ENCODE results near the gene CHIC2. TPM values are rescaled to one million over a fixed set of nuclear protein-coding genes. Genes with fewer than 3 reads are reported as not detected.
A peak's percentile ranks its signal among the peaks of the same experiment; 100 is the strongest.

Gene CHIC2
- total RNA-seq, 1 experiment from 2014 or later, result 16.5 TPM

GRCh38 chr4:54065282-54066087 is 1.1 kb upstream of the CHIC2 start:
- no peak for DNase-seq
- intact Hi-C loops (cut with micrococcal nuclease; ENCODE audit: unreplicated experiment), result no loop called here
- Mint-ChIP-seq H3K36me3 (ENCODE audit: insufficient read depth, unreplicated experiment) (peaks cover 29% of the 10 kb centered on the region), H3K4me3 (ENCODE audit: low read depth, unreplicated experiment) (peak overlapping the region; percentile 75), H3K9me3 (ENCODE audit: low read depth, unreplicated experiment) (no peaks in the 10 kb centered on the region), H3K27me3 (ENCODE audit: unreplicated experiment) (no peaks in the 10 kb centered on the region), H3K27ac (ENCODE audit: unreplicated experiment) (no peak overlapping the region), H3K4me1 (ENCODE audit: low read depth, unreplicated experiment) (peaks cover 23% of the 10 kb centered on the region)
- CTCF ChIA-PET, result no interaction called here
- BruUV-seq (replicated peaks), result no TSS peak
- TF ChIP-seq CTCF (IDR thresholded peaks at IDR 0.05; ENCODE audit: unreplicated experiment), result no peak

GRCh38 chr4:54063737-54064316 is 578 bp downstream of the CHIC2 start:
- H3K27ac Mint-ChIP-seq (ENCODE audit: unreplicated experiment), result peak overlapping the region; percentile 73
- TF ChIP-seq CTCF (IDR thresholded peaks at IDR 0.05; ENCODE audit: unreplicated experiment), result no peak
- H3K9me3 Mint-ChIP-seq (ENCODE audit: low read depth, unreplicated experiment), result no peaks in the 10 kb centered on the region
- no TSS peak for BruUV-seq (replicated peaks)
- H3K27me3 Mint-ChIP-seq (ENCODE audit: unreplicated experiment), result no peaks in the 10 kb centered on the region
- H3K36me3 Mint-ChIP-seq (ENCODE audit: insufficient read depth, unreplicated experiment), result peaks cover 29% of the 10 kb centered on the region
- CTCF ChIA-PET, result no interaction called here
- intact Hi-C loops (cut with micrococcal nuclease; ENCODE audit: unreplicated experiment), result loop anchor here (5.0 kb wide), 1 partner anchor 132 kb away; no protein-coding TSS in a partner anchor
- peaks cover 31% of the 10 kb centered on the region for H3K4me1 Mint-ChIP-seq (ENCODE audit: low read depth, unreplicated experiment)
- H3K4me3 Mint-ChIP-seq (ENCODE audit: low read depth, unreplicated experiment), result peak overlapping the region; percentile 75
- DNase-seq, result peak; percentile 12

GRCh38 chr4:54063229-54063628 is 1.2 kb downstream of the CHIC2 start:
- intact Hi-C loops (cut with micrococcal nuclease; ENCODE audit: unreplicated experiment), result loop anchor here (5.0 kb wide), 1 partner anchor 131 kb away; no protein-coding TSS in a partner anchor
- CTCF ChIA-PET, result no interaction called here
- no peaks in the 10 kb centered on the region for H3K9me3 Mint-ChIP-seq (ENCODE audit: low read depth, unreplicated experiment)
- H3K4me1 Mint-ChIP-seq (ENCODE audit: low read depth, unreplicated experiment), result peaks cover 31% of the 10 kb centered on the region
- TF ChIP-seq CTCF (IDR thresholded peaks at IDR 0.05; ENCODE audit: unreplicated experiment), result no peak
- no peaks in the 10 kb centered on the region for H3K27me3 Mint-ChIP-seq (ENCODE audit: unreplicated experiment)
- peak overlapping the region; percentile 73 for H3K27ac Mint-ChIP-seq (ENCODE audit: unreplicated experiment)
- H3K36me3 Mint-ChIP-seq (ENCODE audit: insufficient read depth, unreplicated experiment), result peaks cover 29% of the 10 kb centered on the region
- H3K4me3 Mint-ChIP-seq (ENCODE audit: low read depth, unreplicated experiment), result peak overlapping the region; percentile 75
- no peak for DNase-seq
- no TSS peak for BruUV-seq (replicated peaks)

GRCh38 chr4:54062392-54062791 is 2.0 kb downstream of the CHIC2 start:
- Mint-ChIP-seq H3K27ac (ENCODE audit: unreplicated experiment) (no peak overlapping the region), H3K4me1 (ENCODE audit: low read depth, unreplicated experiment) (peaks cover 30% of the 10 kb centered on the region)

More at GRCh38 chr4:54062392-54062791, 2.0 kb downstream of the CHIC2 start:
- BruUV-seq (replicated peaks), result TSS peak; percentile 28
- Mint-ChIP-seq H3K4me3 (ENCODE audit: low read depth, unreplicated experiment) (peak overlapping the region; percentile 75), H3K9me3 (ENCODE audit: low read depth, unreplicated experiment) (no peaks in the 10 kb centered on the region), H3K36me3 (ENCODE audit: insufficient read depth, unreplicated experiment) (peaks cover 26% of the 10 kb centered on the region), H3K27me3 (ENCODE audit: unreplicated experiment) (no peaks in the 10 kb centered on the region)
- intact Hi-C loops (cut with micrococcal nuclease; ENCODE audit: unreplicated experiment), result loop anchor here (5.0 kb wide), 1 partner anchor 130 kb away; no protein-coding TSS in a partner anchor
- no peak for DNase-seq
- CTCF ChIA-PET, result no interaction called here
- no peak for TF ChIP-seq CTCF (IDR thresholded peaks at IDR 0.05; ENCODE audit: unreplicated experiment)
